Hepatocyte (in vitro differentiated cells): ENCODE data around the gene USP49.

Experiments used
- EZH2 ChIP-seq: fragments of 200-600 bp; sonication (generic); IDR thresholded peaks from 2 replicates; pipeline ENCODE4 v1.6.1; 2016; ENCODE audit warnings: antibody characterized with exemption, mild to moderate bottlenecking, borderline replicate concordance
- EZH2phosphoT487 ChIP-seq: fragments of 200-600 bp; sonication (generic); IDR thresholded peaks from one replicate; pipeline ENCODE4 v1.6.1; 2018; ENCODE audit warnings: antibody characterized with exemption, mild to moderate bottlenecking, low read depth, moderate library complexity; ENCODE audit not compliant: unreplicated experiment, severe bottlenecking
- TF ChIP-seq, protein P1 (sequence below): fragments of 200-600 bp; sonication (generic); IDR thresholded peaks from 2 replicates; pipeline ENCODE4 v1.5.1; 2016; ENCODE audit warnings: antibody characterized with exemption, mild to moderate bottlenecking; ENCODE audit not compliant: poor library complexity

DNA sequence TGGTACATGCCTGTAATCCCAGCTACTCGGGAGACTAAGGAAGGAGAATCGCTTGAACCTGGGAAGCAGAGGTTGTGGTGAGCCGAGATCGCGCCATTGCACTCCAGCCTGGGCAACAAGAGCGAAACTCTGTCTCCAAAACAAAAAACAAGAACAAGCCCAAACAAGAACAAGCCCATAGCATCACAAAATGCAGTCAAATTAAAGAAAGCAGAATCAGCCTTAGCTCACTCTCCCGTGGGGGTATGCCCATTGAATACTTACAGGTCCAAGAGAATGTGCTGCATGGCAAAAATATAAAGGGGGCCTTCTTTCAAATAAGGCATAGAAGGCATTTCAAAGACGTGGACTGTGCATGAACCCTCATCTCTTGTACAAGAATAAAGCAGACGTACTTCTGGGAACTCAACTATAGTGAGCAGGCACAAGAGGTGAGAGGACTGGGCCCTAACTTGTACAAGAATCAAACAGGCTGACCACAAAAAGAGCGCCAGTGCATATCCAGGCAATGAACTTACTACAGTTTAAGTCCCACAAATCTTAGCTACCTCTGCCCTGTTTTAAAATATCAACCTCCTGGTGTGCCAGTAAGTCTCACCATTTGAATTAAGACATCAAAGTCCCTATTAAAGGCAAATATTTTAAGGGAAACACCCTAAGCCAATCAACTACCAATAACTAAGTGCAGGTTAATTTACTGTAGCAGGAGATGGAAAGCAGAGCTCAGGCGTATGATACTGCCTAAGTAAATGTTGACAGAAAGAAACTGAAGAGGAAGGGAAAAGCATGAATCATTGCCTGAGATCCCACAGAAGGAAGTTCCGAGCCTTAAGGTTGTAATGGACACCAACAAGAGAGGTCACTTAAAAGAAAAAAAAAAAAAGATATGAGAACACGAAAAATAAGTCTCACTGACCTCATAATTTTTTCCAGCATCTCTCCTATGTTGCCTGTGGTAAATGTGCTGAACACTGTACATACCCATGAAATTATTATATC is 70.3 kb downstream of the USP49 start:
- TF ChIP-seq, protein P1, sequence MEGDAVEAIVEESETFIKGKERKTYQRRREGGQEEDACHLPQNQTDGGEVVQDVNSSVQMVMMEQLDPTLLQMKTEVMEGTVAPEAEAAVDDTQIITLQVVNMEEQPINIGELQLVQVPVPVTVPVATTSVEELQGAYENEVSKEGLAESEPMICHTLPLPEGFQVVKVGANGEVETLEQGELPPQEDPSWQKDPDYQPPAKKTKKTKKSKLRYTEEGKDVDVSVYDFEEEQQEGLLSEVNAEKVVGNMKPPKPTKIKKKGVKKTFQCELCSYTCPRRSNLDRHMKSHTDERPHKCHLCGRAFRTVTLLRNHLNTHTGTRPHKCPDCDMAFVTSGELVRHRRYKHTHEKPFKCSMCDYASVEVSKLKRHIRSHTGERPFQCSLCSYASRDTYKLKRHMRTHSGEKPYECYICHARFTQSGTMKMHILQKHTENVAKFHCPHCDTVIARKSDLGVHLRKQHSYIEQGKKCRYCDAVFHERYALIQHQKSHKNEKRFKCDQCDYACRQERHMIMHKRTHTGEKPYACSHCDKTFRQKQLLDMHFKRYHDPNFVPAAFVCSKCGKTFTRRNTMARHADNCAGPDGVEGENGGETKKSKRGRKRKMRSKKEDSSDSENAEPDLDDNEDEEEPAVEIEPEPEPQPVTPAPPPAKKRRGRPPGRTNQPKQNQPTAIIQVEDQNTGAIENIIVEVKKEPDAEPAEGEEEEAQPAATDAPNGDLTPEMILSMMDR: no peak
- no peak for TF ChIP-seq EZH2
- no peak for TF ChIP-seq EZH2phosphoT487
